Measurements from ENCODE around the gene ERBB4.

Gene ERBB4

DNA sequence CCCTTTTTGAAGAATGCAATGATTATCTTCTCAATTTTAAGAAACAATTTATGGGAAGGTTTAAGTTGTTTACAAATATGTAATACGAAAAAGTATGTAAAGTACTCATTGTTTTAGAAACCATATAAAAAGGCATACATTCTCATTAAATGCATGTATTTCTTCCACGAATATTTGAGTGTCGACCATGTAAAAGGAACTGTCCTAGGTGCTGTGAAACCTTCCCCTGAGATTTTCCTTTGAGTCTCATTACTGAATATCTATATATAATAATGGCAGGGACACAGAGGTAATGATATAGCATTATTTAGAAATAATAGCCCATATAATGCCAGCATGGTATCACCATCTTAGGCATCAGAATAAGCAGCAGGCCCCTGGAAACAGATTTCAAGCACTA lies 239.3 kb downstream of the ERBB4 start:
- TF ChIP-seq PAX5 (IDR thresholded peaks at IDR 0.05; ENCODE audit: insufficient read depth, low read length, severe bottlenecking) (no peak), SPI1 (IDR thresholded peaks at IDR 0.05; ENCODE audit: low read depth, low read length) (no peak), TAF1 (IDR thresholded peaks at IDR 0.05; ENCODE audit: low read depth, low read length) (no peak), POU2F2 (IDR thresholded peaks at IDR 0.05; ENCODE audit: low read depth, low read length) (no peak), POLR2AphosphoS5 (IDR thresholded peaks at IDR 0.05; ENCODE audit: low read depth, low read length) (no peak), POLR2A (IDR thresholded peaks at IDR 0.05; ENCODE audit: low read depth, low read length) (no peak)
- FAIRE-seq (no peak), DNase-seq (ENCODE audit: insufficient read length, low spot score) (no peak)

DNA sequence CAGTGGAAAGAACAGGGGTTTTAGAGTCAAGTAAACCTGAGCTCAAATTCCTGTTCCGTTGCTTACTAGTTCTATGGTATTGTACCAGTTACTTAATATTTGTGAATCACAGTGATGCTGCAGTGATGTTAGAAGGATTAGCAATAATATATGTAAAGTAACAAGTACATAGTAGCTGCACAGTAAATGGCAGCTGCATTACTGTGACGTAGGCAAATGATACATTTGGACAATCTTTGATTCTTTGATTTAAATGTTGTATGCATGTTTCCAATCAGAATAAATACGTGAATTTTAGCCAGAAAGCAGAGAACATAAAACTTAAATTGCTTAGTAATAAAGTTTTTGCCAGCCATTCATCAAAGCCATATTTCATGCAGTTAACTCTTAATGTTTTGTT lies 243.0 kb downstream of the ERBB4 start:
- FAIRE-seq = no peak
- TF ChIP-seq TAF1 (IDR thresholded peaks at IDR 0.05; ENCODE audit: low read depth, low read length) (no peak), SPI1 (IDR thresholded peaks at IDR 0.05; ENCODE audit: low read depth, low read length) (no peak), POU2F2 (IDR thresholded peaks at IDR 0.05; ENCODE audit: low read depth, low read length) (no peak), POLR2AphosphoS5 (IDR thresholded peaks at IDR 0.05; ENCODE audit: low read depth, low read length) (no peak)

DNA sequence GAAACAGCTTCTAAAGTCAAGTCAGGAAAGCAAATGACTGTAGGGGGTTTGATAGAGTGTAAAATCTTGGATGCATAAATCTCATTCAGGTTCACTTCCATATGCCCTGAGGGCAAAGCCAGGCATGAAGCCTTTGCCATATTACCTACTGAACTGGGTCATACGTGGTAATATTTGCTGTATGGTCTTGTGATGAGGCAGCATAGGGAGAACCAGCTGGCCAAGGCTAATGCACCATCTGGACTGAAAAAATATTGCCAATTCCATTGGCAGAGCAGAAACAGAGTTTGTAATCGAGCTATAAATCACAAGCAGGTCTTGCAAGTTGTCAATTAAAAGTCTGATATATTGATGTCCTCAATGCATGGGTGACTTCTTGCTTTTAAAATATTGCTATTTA lies 243.8 kb downstream of the ERBB4 start:
- DNase-seq (ENCODE audit: insufficient read length, low spot score) = no peak
- no peak for TF ChIP-seq POLR2AphosphoS5 (IDR thresholded peaks at IDR 0.05; ENCODE audit: low read depth, low read length)
- TF ChIP-seq SPI1 (IDR thresholded peaks at IDR 0.05; ENCODE audit: low read depth, low read length) = no peak
- TF ChIP-seq POLR2A (IDR thresholded peaks at IDR 0.05; ENCODE audit: low read depth, low read length) = no peak
- no peak for TF ChIP-seq POU2F2 (IDR thresholded peaks at IDR 0.05; ENCODE audit: low read depth, low read length)
- no peak for TF ChIP-seq TAF1 (IDR thresholded peaks at IDR 0.05; ENCODE audit: low read depth, low read length)
- no peak for TF ChIP-seq PAX5 (IDR thresholded peaks at IDR 0.05; ENCODE audit: insufficient read depth, low read length, severe bottlenecking)
- FAIRE-seq = no peak

More for the DNA sequence above, 243.0 kb downstream of the ERBB4 start:
- DNase-seq (ENCODE audit: insufficient read length, low spot score) = no peak

DNA sequence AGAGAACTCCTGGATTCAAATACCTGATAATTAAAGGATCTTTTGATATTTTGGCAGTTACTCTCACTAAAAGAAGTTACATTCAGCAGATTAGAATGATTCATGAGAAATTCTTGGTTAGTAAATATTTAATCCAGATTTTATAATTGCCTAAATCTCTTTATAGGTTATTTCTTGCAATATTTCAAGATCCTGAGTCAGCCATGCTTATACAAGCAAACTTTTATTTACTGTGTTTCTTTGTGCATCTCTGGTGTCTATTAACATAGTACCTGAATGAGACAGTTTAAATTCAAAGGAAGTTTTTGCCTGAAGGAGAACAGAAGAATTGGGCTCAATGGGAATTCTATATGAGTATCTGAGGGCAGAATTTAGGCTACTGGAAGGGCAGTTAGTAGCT lies 249.3 kb downstream of the ERBB4 start:
- TF ChIP-seq TAF1 (IDR thresholded peaks at IDR 0.05; ENCODE audit: low read depth, low read length) (no peak), POLR2A (IDR thresholded peaks at IDR 0.05; ENCODE audit: low read depth, low read length) (no peak), POLR2AphosphoS5 (IDR thresholded peaks at IDR 0.05; ENCODE audit: low read depth, low read length) (no peak), PAX5 (IDR thresholded peaks at IDR 0.05; ENCODE audit: insufficient read depth, low read length, severe bottlenecking) (no peak)
- FAIRE-seq (no peak), DNase-seq (ENCODE audit: insufficient read length, low spot score) (no peak)

DNA sequence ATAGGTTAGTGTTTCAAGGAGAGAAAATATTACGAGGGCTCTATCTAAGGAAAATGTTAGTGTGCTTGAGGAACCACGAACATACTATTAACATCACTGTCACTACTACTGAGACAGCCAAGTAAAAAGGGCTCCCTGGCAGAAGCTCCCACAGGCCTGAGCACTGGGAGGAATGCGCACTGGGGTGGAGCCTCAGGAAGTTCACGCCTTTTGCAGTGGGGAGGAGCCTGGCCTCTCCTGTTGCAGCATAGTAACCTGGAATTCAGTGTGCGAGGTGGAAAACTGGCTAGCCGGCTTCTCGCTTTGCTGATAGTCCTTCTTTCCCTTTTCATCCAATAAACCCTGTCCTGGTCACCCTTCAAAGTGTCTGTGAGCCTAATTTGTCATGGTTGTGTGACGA lies 250.3 kb downstream of the ERBB4 start:
- DNase-seq (ENCODE audit: insufficient read length, low spot score) (no peak), FAIRE-seq (no peak)
- TF ChIP-seq POLR2AphosphoS5 (IDR thresholded peaks at IDR 0.05; ENCODE audit: low read depth, low read length) (no peak), PAX5 (IDR thresholded peaks at IDR 0.05; ENCODE audit: insufficient read depth, low read length, severe bottlenecking) (no peak), POLR2A (IDR thresholded peaks at IDR 0.05; ENCODE audit: low read depth, low read length) (no peak), POU2F2 (IDR thresholded peaks at IDR 0.05; ENCODE audit: low read depth, low read length) (no peak), TAF1 (IDR thresholded peaks at IDR 0.05; ENCODE audit: low read depth, low read length) (no peak), SPI1 (IDR thresholded peaks at IDR 0.05; ENCODE audit: low read depth, low read length) (no peak)

DNA sequence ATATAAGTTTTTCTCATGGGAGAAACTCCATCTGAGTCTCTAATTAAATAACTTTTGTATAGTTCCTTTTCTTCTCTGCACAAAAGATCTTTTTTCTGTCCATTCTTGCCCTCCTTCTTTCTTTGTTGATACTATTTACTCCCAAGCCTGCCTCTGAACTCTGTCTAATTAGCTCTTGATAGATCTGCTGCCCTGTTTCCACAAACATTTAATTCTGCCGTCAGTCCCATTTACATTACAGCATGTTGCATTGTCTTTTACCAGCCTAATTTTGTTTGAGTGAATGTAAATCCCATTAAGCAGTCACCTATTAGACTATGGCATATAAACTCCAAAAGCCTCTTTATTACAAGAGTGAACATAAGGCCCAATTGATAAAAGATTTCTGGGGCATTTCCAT lies 254.4 kb downstream of the ERBB4 start:
- TF ChIP-seq SPI1 (IDR thresholded peaks at IDR 0.05; ENCODE audit: low read depth, low read length) (no peak), POLR2A (IDR thresholded peaks at IDR 0.05; ENCODE audit: low read depth, low read length) (no peak), POU2F2 (IDR thresholded peaks at IDR 0.05; ENCODE audit: low read depth, low read length) (no peak), PAX5 (IDR thresholded peaks at IDR 0.05; ENCODE audit: insufficient read depth, low read length, severe bottlenecking) (no peak), TAF1 (IDR thresholded peaks at IDR 0.05; ENCODE audit: low read depth, low read length) (no peak), POLR2AphosphoS5 (IDR thresholded peaks at IDR 0.05; ENCODE audit: low read depth, low read length) (no peak)
- no peak for DNase-seq (ENCODE audit: insufficient read length, low spot score)
- no peak for FAIRE-seq

DNA sequence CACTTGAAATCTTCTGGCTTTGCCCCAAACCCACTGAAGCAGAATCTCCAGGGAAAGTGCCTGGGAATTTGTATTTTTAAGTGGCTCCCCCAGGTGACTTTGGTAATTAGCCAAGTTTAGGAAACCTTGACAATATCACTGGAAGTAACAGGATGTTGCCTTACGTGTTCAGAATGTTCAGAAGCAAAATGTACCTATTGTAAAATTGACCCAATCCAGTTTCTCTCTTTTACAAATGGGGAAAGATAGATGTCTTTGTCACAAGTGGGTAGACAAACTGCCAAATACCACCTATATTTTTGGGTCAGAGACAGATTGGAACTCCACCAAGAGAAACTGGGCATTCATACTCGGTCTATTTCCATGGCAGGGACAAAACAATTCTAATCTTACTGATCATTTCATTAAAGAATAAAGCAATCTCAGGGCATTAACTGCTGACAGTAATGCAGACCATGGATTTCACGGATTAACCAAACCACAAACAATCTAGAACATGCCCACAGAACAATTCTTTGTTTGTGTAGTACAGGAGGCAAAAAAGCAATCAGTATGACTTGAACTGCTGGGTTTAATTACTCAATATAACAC lies 255.8 kb downstream of the ERBB4 start:
- FAIRE-seq (no peak), DNase-seq (ENCODE audit: insufficient read length, low spot score) (no peak)
- no peak for TF ChIP-seq POLR2A (IDR thresholded peaks at IDR 0.05; ENCODE audit: low read depth, low read length)
- no peak for TF ChIP-seq POLR2AphosphoS5 (IDR thresholded peaks at IDR 0.05; ENCODE audit: low read depth, low read length)
- TF ChIP-seq TAF1 (IDR thresholded peaks at IDR 0.05; ENCODE audit: low read depth, low read length) = no peak
- no peak for TF ChIP-seq PAX5 (IDR thresholded peaks at IDR 0.05; ENCODE audit: insufficient read depth, low read length, severe bottlenecking)

DNA sequence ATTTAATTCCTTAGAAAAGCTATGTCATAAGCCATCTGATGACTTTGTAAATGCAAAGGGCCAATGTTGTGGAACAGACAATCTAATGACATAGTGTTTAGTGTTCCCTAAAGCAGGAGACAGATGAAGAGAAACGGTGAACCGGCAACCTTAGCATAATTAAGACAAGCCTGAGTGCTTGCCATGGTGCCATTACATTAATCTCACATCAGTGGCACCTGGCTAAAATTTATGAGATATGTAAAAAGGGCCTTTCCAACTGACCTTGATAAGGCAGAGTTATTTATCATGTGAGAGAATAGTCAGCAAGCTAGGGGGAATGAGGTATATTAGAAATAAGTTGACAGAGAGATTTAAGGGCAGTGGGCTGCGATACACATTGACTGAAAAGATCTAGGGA lies 261.8 kb downstream of the ERBB4 start:
- FAIRE-seq (no peak), DNase-seq (ENCODE audit: insufficient read length, low spot score) (no peak)
- no peak for TF ChIP-seq TAF1 (IDR thresholded peaks at IDR 0.05; ENCODE audit: low read depth, low read length)
- no peak for TF ChIP-seq POU2F2 (IDR thresholded peaks at IDR 0.05; ENCODE audit: low read depth, low read length)
- TF ChIP-seq PAX5 (IDR thresholded peaks at IDR 0.05; ENCODE audit: insufficient read depth, low read length, severe bottlenecking) = no peak
- no peak for TF ChIP-seq POLR2AphosphoS5 (IDR thresholded peaks at IDR 0.05; ENCODE audit: low read depth, low read length)
- no peak for TF ChIP-seq POLR2A (IDR thresholded peaks at IDR 0.05; ENCODE audit: low read depth, low read length)
- no peak for TF ChIP-seq SPI1 (IDR thresholded peaks at IDR 0.05; ENCODE audit: low read depth, low read length)

DNA sequence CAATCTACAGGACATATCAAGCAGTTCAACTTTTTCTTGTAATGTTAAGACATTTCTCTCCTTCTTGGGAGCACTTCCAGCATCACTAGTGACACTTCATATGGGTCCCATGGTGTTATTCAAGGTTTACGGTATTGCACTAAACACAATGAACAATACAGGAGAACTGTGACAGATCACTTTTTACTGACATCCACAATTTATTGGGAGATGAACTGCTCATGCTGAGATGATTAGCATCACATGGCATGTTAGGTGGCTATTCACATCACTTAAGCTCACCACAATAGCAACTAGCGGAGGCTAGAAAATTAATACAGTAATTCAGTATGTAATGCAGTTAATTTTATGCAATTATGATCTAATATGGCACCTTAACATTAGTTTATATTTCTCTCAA lies 264.4 kb downstream of the ERBB4 start:
- FAIRE-seq (no peak), DNase-seq (ENCODE audit: insufficient read length, low spot score) (no peak)
- TF ChIP-seq POLR2AphosphoS5 (IDR thresholded peaks at IDR 0.05; ENCODE audit: low read depth, low read length) (no peak), PAX5 (IDR thresholded peaks at IDR 0.05; ENCODE audit: insufficient read depth, low read length, severe bottlenecking) (no peak), POLR2A (IDR thresholded peaks at IDR 0.05; ENCODE audit: low read depth, low read length) (no peak), SPI1 (IDR thresholded peaks at IDR 0.05; ENCODE audit: low read depth, low read length) (no peak), TAF1 (IDR thresholded peaks at IDR 0.05; ENCODE audit: low read depth, low read length) (no peak), POU2F2 (IDR thresholded peaks at IDR 0.05; ENCODE audit: low read depth, low read length) (no peak)

DNA sequence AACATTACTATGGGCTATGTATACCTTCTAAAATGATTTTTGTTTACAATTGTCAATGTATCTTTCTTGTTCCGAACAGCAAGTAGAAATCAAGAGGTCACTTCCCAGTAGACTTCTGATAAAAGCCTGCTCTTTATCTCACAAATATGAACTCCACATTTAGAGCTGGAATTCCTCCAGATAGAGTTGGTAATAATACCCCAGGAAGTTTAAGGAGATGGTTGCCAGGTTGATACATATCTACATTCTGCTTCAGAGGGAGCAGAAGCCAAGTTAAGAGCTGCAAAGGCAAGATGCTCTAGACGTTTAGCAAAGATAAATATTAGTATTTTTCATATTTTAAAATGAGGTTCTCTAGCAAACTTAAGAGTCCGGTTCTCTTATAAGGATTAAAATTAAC lies 267.0 kb downstream of the ERBB4 start:
- TF ChIP-seq POU2F2 (IDR thresholded peaks at IDR 0.05; ENCODE audit: low read depth, low read length) = no peak
- no peak for TF ChIP-seq POLR2AphosphoS5 (IDR thresholded peaks at IDR 0.05; ENCODE audit: low read depth, low read length)
- TF ChIP-seq SPI1 (IDR thresholded peaks at IDR 0.05; ENCODE audit: low read depth, low read length) = no peak
- TF ChIP-seq POLR2A (IDR thresholded peaks at IDR 0.05; ENCODE audit: low read depth, low read length) = no peak
- TF ChIP-seq TAF1 (IDR thresholded peaks at IDR 0.05; ENCODE audit: low read depth, low read length) = no peak
- TF ChIP-seq PAX5 (IDR thresholded peaks at IDR 0.05; ENCODE audit: insufficient read depth, low read length, severe bottlenecking) = no peak
- FAIRE-seq (no peak), DNase-seq (ENCODE audit: insufficient read length, low spot score) (no peak)

All from GM12891 (cell line).